PC-9 (cell line): ENCODE results near the gene SEPHS2.

Experiments
- CTCF ChIP-seq: fragments of 200-600 bp; sonication (generic); conservative IDR thresholded peaks from 2 replicates; pipeline ENCODE4 v1.6.1; 2017; ENCODE audit warnings: mixed run types, antibody characterized with exemption, mild to moderate bottlenecking, moderate library complexity
- EZH2 ChIP-seq: fragments of 200-600 bp; sonication (generic); IDR thresholded peaks from 2 replicates; pipeline ENCODE4 v1.8.0; 2017; ENCODE audit warnings: antibody characterized with exemption, low read depth

- TF ChIP-seq CTCF: no peak
- TF ChIP-seq EZH2: no peak
Measured at GRCh38 chr16:30457256-30457655, 11.6 kb upstream of the SEPHS2 start.
